PC-3 (cell line): ENCODE measurements around the gene PTK6. TPM values are rescaled to one million over a fixed set of nuclear protein-coding genes. Genes with fewer than 3 reads are reported as not detected.

Source experiments
- ATAC-seq: fragments of 200-7000 bp; cut with Tn5 transposase; 2 replicates; pipeline ENCODE4 v1.9.1; 2020; ENCODE audit warnings: mild to moderate bottlenecking, moderate library complexity
- BruUV-seq: library from RNA; stranded (reverse); fragments of 400-500 nt; replicated peaks from 2 replicates; lab custom pipeline; 2021; lab: Mats Ljungman, UMichigan
- CTCF ChIA-PET: fragments of 300-600 bp; sonication (Branson Sonifier 250); formaldehyde crosslinking; loops from one replicate; lab custom pipeline; 2022; ENCODE audit warnings: antibody characterized with exemption; lab: Charles Lee
- POLR2A ChIA-PET: fragments of 300-600 bp; sonication (Branson Sonifier 250); formaldehyde crosslinking; loops from one replicate; lab custom pipeline; 2022; ENCODE audit warnings: antibody characterized with exemption; ENCODE audit not compliant: unreplicated experiment; lab: Charles Lee
- DNase-seq: peaks from one replicate; pipeline ENCODE4 v3.0.0-alpha.2; 2015
- H2AFZ ChIP-seq: fragments of 300-600 bp; sonication (generic); 2 replicates; pipeline ENCODE4 v1.6.0; 2016; ENCODE audit warnings: antibody characterized with exemption, low read length
- H3F3A ChIP-seq: fragments of 300-600 bp; sonication (generic); one replicate; pipeline ENCODE4 v1.6.0; 2017; ENCODE audit warnings: antibody characterized with exemption, low read length, control low read depth, mild to moderate bottlenecking; ENCODE audit not compliant: unreplicated experiment
- H3K27ac ChIP-seq: fragments of 300-600 bp; sonication (generic); 2 replicates; pipeline ENCODE4 v1.5.1; 2016; ENCODE audit warnings: mild to moderate bottlenecking, low read length
- H3K27me3 ChIP-seq: fragments of 300-600 bp; sonication (generic); 2 replicates; pipeline ENCODE4 v1.6.1; 2016; ENCODE audit warnings: low read length, mixed read lengths
- H3K36me3 ChIP-seq: fragments of 300-600 bp; sonication (generic); 2 replicates; pipeline ENCODE4 v1.6.1; 2016; ENCODE audit warnings: low read depth, mixed run types, low read length, mixed read lengths
- H3K4me1 ChIP-seq: fragments of 300-600 bp; sonication (generic); 2 replicates; pipeline ENCODE4 v1.5.1; 2016; ENCODE audit warnings: low read length; ENCODE audit not compliant: insufficient read depth
- H3K4me2 ChIP-seq: fragments of 300-600 bp; sonication (generic); 2 replicates; pipeline ENCODE4 v1.6.0; 2016; ENCODE audit warnings: low read length
- H3K4me3 ChIP-seq: fragments of 300-600 bp; sonication (generic); 2 replicates; pipeline ENCODE4 v1.5.1; 2016; ENCODE audit warnings: mild to moderate bottlenecking, low read length, mixed read lengths
- H3K79me2 ChIP-seq: fragments of 300-600 bp; sonication (generic); 2 replicates; pipeline ENCODE4 v1.6.1; 2017; ENCODE audit warnings: low read length, mixed read lengths
- H3K9ac ChIP-seq: fragments of 300-600 bp; sonication (generic); 2 replicates; pipeline ENCODE4 v1.6.0; 2016; ENCODE audit warnings: mild to moderate bottlenecking, low read length
- H3K9me2 ChIP-seq: fragments of 300-600 bp; sonication (generic); replicated peaks from 2 replicates; pipeline ENCODE4 v1.6.1; 2016; ENCODE audit warnings: mixed run types, low read length, mixed read lengths
- H3K9me3 ChIP-seq: fragments of 300-600 bp; sonication (generic); 2 replicates; pipeline ENCODE4 v1.6.1; 2016; ENCODE audit warnings: low read length, mixed read lengths
- H4K20me1 ChIP-seq: fragments of 300-600 bp; sonication (generic); 2 replicates; pipeline ENCODE4 v1.6.1; 2016; ENCODE audit warnings: low read length, mixed read lengths
- EZH2 ChIP-seq: fragments of 300-600 bp; sonication (generic); IDR thresholded peaks from one replicate; pipeline ENCODE4 v1.6.1; 2017; ENCODE audit warnings: antibody characterized with exemption, mild to moderate bottlenecking, low read length; ENCODE audit not compliant: unreplicated experiment
- EZH2phosphoT487 ChIP-seq: fragments of 300-600 bp; sonication (generic); IDR thresholded peaks from 2 replicates; pipeline ENCODE4 v1.6.1; 2018; ENCODE audit warnings: mild to moderate bottlenecking, antibody characterized with exemption, low read length, borderline replicate concordance
- intact Hi-C: fragments of 100-400 bp; cut with micrococcal nuclease; formaldehyde crosslinking; loops from 2 replicates; pipeline ENCODE4 v1.9.0; 2023
- total RNA-seq: library from RNA; depleted of rRNA; stranded (reverse); fragments of >200 nt; gene quantifications from 2 replicates; pipeline ENCODE4 v1.2.3, GENCODE V29; 2014
- TF ChIP-seq, protein P1 (sequence below): fragments of 300-600 bp; sonication (generic); conservative IDR thresholded peaks from 2 replicates; pipeline ENCODE4 v1.5.1; 2017; ENCODE audit warnings: antibody characterized with exemption, low read depth, mild to moderate bottlenecking, low read length

Gene PTK6
- total RNA-seq, 1 experiment from 2014 or later: 11.1 TPM

DNA sequence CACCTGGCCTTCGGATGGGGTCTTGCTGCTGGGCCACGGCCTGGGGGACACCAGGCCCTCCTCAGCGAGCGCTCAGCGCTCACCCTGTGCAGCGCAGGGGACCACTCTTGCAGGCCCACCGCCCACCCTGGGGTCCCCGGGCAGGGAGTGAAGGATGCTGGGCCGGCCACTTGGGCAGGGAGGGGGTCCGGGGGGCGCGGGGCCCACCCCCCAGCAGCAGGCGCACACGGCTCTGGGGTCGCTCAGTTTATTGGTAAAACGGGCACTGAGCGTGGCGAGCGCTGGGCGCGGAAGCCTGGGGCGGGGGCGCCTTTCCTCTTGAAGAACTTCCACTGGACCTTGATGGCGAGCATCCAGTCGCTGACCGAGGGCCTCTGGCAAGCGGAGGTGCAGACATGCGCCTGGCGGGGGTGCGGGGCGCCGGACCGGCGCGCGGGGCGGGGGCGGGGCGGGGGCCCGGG lies 49.4 kb downstream of the PTK6 start:
- no peaks in the 10 kb centered on the region for H3K4me1 ChIP-seq
- no TSS peak for BruUV-seq

DNA sequence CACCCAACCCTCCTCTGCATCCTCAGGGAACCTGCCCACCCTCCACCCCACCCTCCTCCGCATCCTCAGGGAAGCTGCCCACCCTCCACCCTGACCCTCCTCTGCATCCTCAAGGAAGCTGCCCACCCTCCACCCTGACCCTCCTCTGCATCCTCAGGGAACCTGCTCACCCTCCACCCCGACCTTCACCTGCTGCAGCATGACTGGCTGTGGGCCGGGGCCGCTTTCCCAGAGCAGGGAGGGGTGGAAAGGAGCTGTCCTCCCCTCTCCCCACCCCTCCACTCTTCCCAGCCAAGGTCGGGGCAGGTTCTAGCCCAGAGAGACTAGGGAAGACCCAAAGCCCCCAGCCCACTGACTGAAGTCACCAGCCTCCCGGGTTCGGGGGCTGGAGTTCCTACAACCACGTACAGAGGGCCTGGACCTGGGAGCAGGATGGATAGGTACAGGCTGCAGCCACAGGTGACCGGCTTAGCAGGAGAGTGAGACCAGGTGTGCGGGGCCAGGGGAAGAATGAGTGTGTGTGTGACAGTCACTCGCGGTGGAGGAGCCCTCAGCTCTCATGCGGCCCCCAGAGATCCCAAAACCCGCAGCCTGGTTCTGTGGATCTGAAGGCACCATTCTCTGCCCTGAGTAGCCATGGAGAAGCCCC lies 49.9 kb downstream of the PTK6 start:
- DNase-seq (no peak), ATAC-seq (no peak; the same call in 1 of the 2 replicates)
- Histone ChIP-seq H3K36me3 (peaks cover 11% of the 10 kb centered on the region), H3K27me3 (no peaks in the 10 kb centered on the region), H3K9me2 (no peaks in the 10 kb centered on the region), H3K79me2 (no peaks in the 10 kb centered on the region), H3K4me2 (no peak overlapping the region), H3F3A (no peaks in the 10 kb centered on the region), H3K4me3 (no peak overlapping the region), H2AFZ (no peak overlapping the region), H3K9ac (no peak overlapping the region), H3K4me1 (no peaks in the 10 kb centered on the region), H3K9me3 (no peaks in the 10 kb centered on the region), H3K27ac (no peak overlapping the region), H4K20me1 (no peaks in the 10 kb centered on the region; the same call in 1 of the 2 replicates)
- intact Hi-C loops: no loop called here
- ChIA-PET POLR2A (no interaction called here), CTCF (no interaction called here)
- BruUV-seq: no TSS peak
- TF ChIP-seq EZH2phosphoT487 (no peak), EZH2 (no peak)
- TF ChIP-seq, protein P1, sequence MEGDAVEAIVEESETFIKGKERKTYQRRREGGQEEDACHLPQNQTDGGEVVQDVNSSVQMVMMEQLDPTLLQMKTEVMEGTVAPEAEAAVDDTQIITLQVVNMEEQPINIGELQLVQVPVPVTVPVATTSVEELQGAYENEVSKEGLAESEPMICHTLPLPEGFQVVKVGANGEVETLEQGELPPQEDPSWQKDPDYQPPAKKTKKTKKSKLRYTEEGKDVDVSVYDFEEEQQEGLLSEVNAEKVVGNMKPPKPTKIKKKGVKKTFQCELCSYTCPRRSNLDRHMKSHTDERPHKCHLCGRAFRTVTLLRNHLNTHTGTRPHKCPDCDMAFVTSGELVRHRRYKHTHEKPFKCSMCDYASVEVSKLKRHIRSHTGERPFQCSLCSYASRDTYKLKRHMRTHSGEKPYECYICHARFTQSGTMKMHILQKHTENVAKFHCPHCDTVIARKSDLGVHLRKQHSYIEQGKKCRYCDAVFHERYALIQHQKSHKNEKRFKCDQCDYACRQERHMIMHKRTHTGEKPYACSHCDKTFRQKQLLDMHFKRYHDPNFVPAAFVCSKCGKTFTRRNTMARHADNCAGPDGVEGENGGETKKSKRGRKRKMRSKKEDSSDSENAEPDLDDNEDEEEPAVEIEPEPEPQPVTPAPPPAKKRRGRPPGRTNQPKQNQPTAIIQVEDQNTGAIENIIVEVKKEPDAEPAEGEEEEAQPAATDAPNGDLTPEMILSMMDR: no peak

More for the DNA sequence above, 49.4 kb downstream of the PTK6 start:
- no peak overlapping the region for H3K9ac ChIP-seq
- ChIA-PET CTCF (no interaction called here), POLR2A (no interaction called here)
- H4K20me1 ChIP-seq: no peaks in the 10 kb centered on the region; the same call in 1 of the 2 replicates
- H3K27ac ChIP-seq: no peak overlapping the region
- H3K9me2 ChIP-seq: no peaks in the 10 kb centered on the region
- no peaks in the 10 kb centered on the region for H3K79me2 ChIP-seq
- ATAC-seq (no peak), DNase-seq (no peak)
- no peaks in the 10 kb centered on the region for H3F3A ChIP-seq
- peaks cover 17% of the 10 kb centered on the region for H3K36me3 ChIP-seq
- H2AFZ ChIP-seq: no peak overlapping the region
- TF ChIP-seq, protein P1: no peak
- no peak for TF ChIP-seq EZH2
- TF ChIP-seq EZH2phosphoT487: no peak
- H3K27me3 ChIP-seq: no peaks in the 10 kb centered on the region
- H3K9me3 ChIP-seq: no peaks in the 10 kb centered on the region
- intact Hi-C loops: no loop called here
- H3K4me2 ChIP-seq: no peak overlapping the region
- no peak overlapping the region for H3K4me3 ChIP-seq

DNA sequence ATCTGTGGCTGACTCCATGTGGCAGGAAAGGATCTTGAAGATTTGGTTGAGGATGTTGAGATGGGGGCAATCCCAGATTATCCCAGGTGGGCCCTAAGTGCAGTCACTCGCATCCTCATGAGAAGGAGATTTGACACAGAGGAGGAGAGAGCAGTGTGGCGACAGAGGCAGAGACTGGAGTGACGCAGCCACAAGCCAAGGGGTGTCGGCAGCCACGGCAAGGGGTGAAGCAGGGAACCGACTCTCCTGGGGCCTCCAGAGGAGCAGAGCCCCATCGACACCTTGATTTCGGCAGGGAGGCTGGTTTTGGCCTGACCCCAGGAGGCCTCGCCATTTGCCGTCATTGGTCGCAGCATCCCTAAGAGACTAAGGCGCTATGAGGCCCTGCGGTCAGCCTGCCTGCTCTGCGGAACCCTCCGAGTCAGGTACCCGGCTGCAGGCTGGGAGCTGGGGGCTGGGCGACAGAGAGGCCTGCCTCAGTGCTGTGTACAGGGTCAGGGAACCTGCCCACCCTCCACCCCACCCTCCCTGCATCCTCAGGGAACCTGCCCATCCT lies 50.8 kb downstream of the PTK6 start:
- Histone ChIP-seq H3K79me2 (no peaks in the 10 kb centered on the region), H4K20me1 (no peaks in the 10 kb centered on the region; the same call in 1 of the 2 replicates), H3K27me3 (no peaks in the 10 kb centered on the region), H3F3A (no peaks in the 10 kb centered on the region), H3K27ac (no peak overlapping the region), H3K9me2 (no peaks in the 10 kb centered on the region), H3K4me1 (no peaks in the 10 kb centered on the region), H3K36me3 (peaks cover 5% of the 10 kb centered on the region), H3K9me3 (no peaks in the 10 kb centered on the region), H3K9ac (no peak overlapping the region), H2AFZ (no peak overlapping the region), H3K4me3 (no peak overlapping the region), H3K4me2 (no peak overlapping the region)
- TF ChIP-seq, protein P1: no peak
- TF ChIP-seq EZH2 (no peak), EZH2phosphoT487 (no peak)
- BruUV-seq: no TSS peak
- intact Hi-C loops: no loop called here
- ChIA-PET POLR2A (no interaction called here), CTCF (no interaction called here)
- DNase-seq (no peak), ATAC-seq (no peak)
